Measurements from ENCODE around the gene MET. TPM values are rescaled to one million over a fixed set of nuclear protein-coding genes. Genes with fewer than 3 reads are reported as not detected.

The MET gene
- total and polyA plus RNA-seq, 2 of the 13 experiments (the other 11 are each of a cell fraction or from before 2014, with no cell fraction given), result 21.8 to 31.5 TPM

DNA sequence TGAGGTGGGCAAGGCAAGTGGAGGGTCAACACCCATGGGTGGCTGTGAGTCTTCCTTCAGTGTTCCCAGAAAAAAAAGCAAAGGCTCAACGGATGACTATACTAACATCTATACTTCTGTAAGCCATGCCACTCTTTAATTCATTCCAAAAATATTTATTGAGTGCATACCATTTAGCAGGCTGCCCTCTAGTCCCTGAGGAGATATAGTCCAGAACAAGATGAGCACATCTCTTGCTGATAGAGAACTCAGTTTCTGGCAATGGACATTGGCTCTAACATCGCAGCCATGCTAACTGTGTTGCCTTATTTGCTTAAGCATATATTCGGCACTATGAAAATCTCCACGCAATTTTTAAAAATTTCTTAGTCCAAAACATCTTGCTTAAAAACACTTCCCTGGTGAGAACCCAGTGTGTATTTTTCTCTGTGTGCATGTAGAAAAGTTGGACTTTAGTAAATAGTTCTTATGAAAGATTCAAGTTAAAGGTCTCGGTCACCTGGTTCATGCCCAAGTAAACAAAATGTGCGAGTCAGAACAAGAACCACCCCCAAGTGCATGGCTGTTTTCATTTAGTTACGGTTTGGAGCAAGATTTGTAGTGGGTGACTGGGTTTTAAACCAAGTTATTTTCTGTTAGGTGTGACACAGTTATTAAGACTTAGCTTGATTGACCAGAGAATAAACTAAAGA lies 69.8 kb downstream of the MET start:
- H3K4me1 ChIP-seq (ENCODE audit: insufficient read depth, low read length), result peaks cover 73% of the 10 kb centered on the region
- in situ Hi-C loops (cut with HindIII; ENCODE audit: extremely low pct_ligation_motif_present, low pct_unique_long_range_greater_than_20kb), result no loop called here
- no TSS peak for BruUV-seq (replicated peaks)
- TF ChIP-seq MIXL1 (CRISPR knock-in tag; IDR thresholded peaks at IDR 0.05), result peak; percentile 34; the same call in 1 of the 2 replicates
- TF ChIP-seq ZNF264 (CRISPR knock-in tag; IDR thresholded peaks at IDR 0.05), result 0 out of 2 replicates have a peak, but pooled peaks have one; percentile 26
- TF ChIP-seq NR2F2 (IDR thresholded peaks at IDR 0.05; ENCODE audit: borderline replicate concordance, low read depth), result peak; percentile 46; the same call in 1 of the 2 replicates
- no peak for TF ChIP-seq MTA3 (CRISPR knock-in tag; IDR thresholded peaks at IDR 0.05)
- peak; percentile 55 for TF ChIP-seq ASH2L (IDR thresholded peaks at IDR 0.05; ENCODE audit: insufficient read length, low read depth, low read length)
- 0 out of 2 replicates have a peak, but pooled peaks have one; percentile 30 for TF ChIP-seq SMAD3 (CRISPR knock-in tag; IDR thresholded peaks at IDR 0.05)
- no peak for TF ChIP-seq BRCA1 (CRISPR knock-in tag; IDR thresholded peaks at IDR 0.05)
- TF ChIP-seq, protein P1, sequence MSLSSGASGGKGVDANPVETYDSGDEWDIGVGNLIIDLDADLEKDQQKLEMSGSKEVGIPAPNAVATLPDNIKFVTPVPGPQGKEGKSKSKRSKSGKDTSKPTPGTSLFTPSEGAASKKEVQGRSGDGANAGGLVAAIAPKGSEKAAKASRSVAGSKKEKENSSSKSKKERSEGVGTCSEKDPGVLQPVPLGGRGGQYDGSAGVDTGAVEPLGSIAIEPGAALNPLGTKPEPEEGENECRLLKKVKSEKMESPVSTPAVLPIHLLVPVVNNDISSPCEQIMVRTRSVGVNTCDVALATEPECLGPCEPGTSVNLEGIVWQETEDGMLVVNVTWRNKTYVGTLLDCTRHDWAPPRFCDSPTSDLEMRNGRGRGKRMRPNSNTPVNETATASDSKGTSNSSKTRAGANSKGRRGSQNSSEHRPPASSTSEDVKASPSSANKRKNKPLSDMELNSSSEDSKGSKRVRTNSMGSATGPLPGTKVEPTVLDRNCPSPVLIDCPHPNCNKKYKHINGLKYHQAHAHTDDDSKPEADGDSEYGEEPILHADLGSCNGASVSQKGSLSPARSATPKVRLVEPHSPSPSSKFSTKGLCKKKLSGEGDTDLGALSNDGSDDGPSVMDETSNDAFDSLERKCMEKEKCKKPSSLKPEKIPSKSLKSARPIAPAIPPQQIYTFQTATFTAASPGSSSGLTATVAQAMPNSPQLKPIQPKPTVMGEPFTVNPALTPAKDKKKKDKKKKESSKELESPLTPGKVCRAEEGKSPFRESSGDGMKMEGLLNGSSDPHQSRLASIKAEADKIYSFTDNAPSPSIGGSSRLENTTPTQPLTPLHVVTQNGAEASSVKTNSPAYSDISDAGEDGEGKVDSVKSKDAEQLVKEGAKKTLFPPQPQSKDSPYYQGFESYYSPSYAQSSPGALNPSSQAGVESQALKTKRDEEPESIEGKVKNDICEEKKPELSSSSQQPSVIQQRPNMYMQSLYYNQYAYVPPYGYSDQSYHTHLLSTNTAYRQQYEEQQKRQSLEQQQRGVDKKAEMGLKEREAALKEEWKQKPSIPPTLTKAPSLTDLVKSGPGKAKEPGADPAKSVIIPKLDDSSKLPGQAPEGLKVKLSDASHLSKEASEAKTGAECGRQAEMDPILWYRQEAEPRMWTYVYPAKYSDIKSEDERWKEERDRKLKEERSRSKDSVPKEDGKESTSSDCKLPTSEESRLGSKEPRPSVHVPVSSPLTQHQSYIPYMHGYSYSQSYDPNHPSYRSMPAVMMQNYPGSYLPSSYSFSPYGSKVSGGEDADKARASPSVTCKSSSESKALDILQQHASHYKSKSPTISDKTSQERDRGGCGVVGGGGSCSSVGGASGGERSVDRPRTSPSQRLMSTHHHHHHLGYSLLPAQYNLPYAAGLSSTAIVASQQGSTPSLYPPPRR (CRISPR knock-in tag; IDR thresholded peaks at IDR 0.05; ENCODE audit: borderline replicate concordance), result peak; percentile 41; the same call in 1 of the 2 replicates
- no peak for TF ChIP-seq NFE2 (CRISPR knock-in tag; IDR thresholded peaks at IDR 0.05)
- no peak for TF ChIP-seq ZFP1 (CRISPR knock-in tag; IDR thresholded peaks at IDR 0.05)
- TF ChIP-seq PPARG (CRISPR knock-in tag; conservative IDR thresholded peaks at IDR 0.05), result peak; percentile 91
- TF ChIP-seq MAFF (IDR thresholded peaks at IDR 0.05; ENCODE audit: low read depth, low read length), result no peak
- TF ChIP-seq, protein P2, sequence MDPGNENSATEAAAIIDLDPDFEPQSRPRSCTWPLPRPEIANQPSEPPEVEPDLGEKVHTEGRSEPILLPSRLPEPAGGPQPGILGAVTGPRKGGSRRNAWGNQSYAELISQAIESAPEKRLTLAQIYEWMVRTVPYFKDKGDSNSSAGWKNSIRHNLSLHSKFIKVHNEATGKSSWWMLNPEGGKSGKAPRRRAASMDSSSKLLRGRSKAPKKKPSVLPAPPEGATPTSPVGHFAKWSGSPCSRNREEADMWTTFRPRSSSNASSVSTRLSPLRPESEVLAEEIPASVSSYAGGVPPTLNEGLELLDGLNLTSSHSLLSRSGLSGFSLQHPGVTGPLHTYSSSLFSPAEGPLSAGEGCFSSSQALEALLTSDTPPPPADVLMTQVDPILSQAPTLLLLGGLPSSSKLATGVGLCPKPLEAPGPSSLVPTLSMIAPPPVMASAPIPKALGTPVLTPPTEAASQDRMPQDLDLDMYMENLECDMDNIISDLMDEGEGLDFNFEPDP (CRISPR knock-in tag; conservative IDR thresholded peaks at IDR 0.05), result no peak
- no peak for TF ChIP-seq SP5 (CRISPR knock-in tag; IDR thresholded peaks at IDR 0.05; ENCODE audit: borderline replicate concordance, low read depth)
- TF ChIP-seq TSC22D2 (CRISPR knock-in tag; IDR thresholded peaks at IDR 0.05; ENCODE audit: borderline replicate concordance), result no peak
- peak; percentile 78; the same call in 1 of the 2 replicates for TF ChIP-seq FOXK1 (CRISPR knock-in tag; IDR thresholded peaks at IDR 0.05; ENCODE audit: borderline replicate concordance, low read depth)
- no peak for TF ChIP-seq ZNF878 (CRISPR knock-in tag; IDR thresholded peaks at IDR 0.05)
- no peak for TF ChIP-seq SOX6 (IDR thresholded peaks at IDR 0.05)
- TF ChIP-seq SOX6 (CRISPR knock-in tag; IDR thresholded peaks at IDR 0.05), result peak; percentile 65; the same call in 1 of the 2 replicates
- 0 out of 2 replicates have a peak, but pooled peaks have one; percentile 30 for TF ChIP-seq PHF21A (CRISPR knock-in tag; IDR thresholded peaks at IDR 0.05)
- TF ChIP-seq GTF2F1 (IDR thresholded peaks at IDR 0.05; ENCODE audit: low read length), result no peak

More for the DNA sequence above, 69.8 kb downstream of the MET start:
- intact Hi-C loops (cut with micrococcal nuclease; ENCODE audit: unreplicated experiment), result loop anchor here (5.0 kb wide), 2 partner anchors 66 to 149 kb away; no protein-coding TSS in a partner anchor
- H3K27ac ChIP-seq (ENCODE audit: extremely low read length, insufficient read depth, low read length), result peak overlapping the region; percentile 40
- POLR2A ChIA-PET, result interaction anchor here (1.8 kb wide), 1 partner anchor 10 kb away, joined by 7 read pairs; no protein-coding TSS in a partner anchor
- H4K20me1 ChIP-seq (ENCODE audit: insufficient read depth, low read length), result no peaks in the 10 kb centered on the region
- H2AFZ ChIP-seq (ENCODE audit: low read length), result no peak overlapping the region
- no peak overlapping the region for H3K9ac ChIP-seq (ENCODE audit: insufficient read depth, low read depth, low read length)
- no peaks in the 10 kb centered on the region for H3K27me3 ChIP-seq (ENCODE audit: control insufficient read depth in 1 of 2, insufficient read depth in 2 of 2, low read length in 2 of 2)
- FAIRE-seq (peak; percentile 15), DNase-seq (ENCODE audit: low spot score) (peak; percentile 77), ATAC-seq (peak; percentile 80)
- CTCF ChIA-PET (ENCODE audit: low intra/inter-chr PET ratio, low total read pairs), result no interaction called here
- H3K4me3 ChIP-seq (replicated peaks in 1 of 3; ENCODE audit: insufficient read depth in 1 of 3, low read depth in 2 of 3, low read length in 3 of 3), result peak overlapping the region in 1 of 3 experiments; percentile 13; a peak in 1 of 6 replicates
- H3K36me3 ChIP-seq (replicated peaks in 1 of 2; ENCODE audit: control insufficient read depth in 1 of 2, insufficient read depth in 2 of 2, low read length in 2 of 2), result peaks cover 9 to 10% of the 10 kb centered on the region in 2 experiments; a peak in 3 of 5 replicates
- H3K9me3 ChIP-seq (ENCODE audit: low read length), result no peaks in the 10 kb centered on the region
- WGBS (ENCODE audit: low lambda C conversion rate), result 17% methylated on average over 7 of the region's 7 CpGs
- no peaks in the 10 kb centered on the region for H3K79me2 ChIP-seq (ENCODE audit: insufficient read depth, low read length)
- peak overlapping the region; percentile 53 for H3K4me2 ChIP-seq (ENCODE audit: low read depth, low read length)

Measured in HepG2 (cell line).